ENCODE results near the gene PRKAB1. TPM values are rescaled to one million over a fixed set of nuclear protein-coding genes. Genes with fewer than 3 reads are reported as not detected.

The PRKAB1 gene
- total RNA-seq, 1 experiment from 2014 or later, result 42.2 TPM

DNA sequence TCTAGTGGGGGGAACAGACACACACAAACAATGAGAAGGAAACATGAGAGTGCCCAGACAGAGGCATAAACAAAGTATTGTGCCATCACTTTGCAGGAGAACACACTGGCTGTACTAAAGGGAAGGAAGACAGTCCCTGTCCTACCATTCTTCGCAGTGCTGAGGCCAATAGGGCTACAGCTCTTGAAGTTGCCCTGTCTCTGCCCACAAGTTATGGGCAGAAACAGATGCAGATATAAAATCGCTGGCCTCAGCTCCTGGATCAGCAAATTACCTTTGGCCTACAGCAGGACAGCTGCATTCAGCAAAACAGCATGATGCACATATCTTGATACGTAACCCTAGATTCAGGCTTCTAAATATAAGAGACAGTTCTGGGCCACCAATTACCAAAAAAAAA is 23.0 kb upstream of the PRKAB1 start:
- no CpG with 5 or more reads among the region's 3 CpGs for WGBS (ENCODE audit: extremely low coverage, insufficient read length, low lambda C conversion rate)
- no peaks in the 10 kb centered on the region for H4K20me1 ChIP-seq (ENCODE audit: control insufficient read depth, insufficient read depth, insufficient read length)

More for the DNA sequence above, 23.0 kb upstream of the PRKAB1 start:
- no peaks in the 10 kb centered on the region for H3K9me3 ChIP-seq (ENCODE audit: control insufficient read depth, low read depth, low read length)
- H2BK20ac ChIP-seq (ENCODE audit: low read depth, low read length, poor library complexity, severe bottlenecking), result no peak overlapping the region
- Mint-ChIP-seq H3K27ac (no peak overlapping the region), H3K4me3 (no peak overlapping the region), H3K9me3 (peaks cover 0 to 2% of the 10 kb centered on the region in 2 experiments; a peak in 1 of 5 replicates), H3K4me1 (no peaks in the 10 kb centered on the region), H3K27me3 (ENCODE audit: low read depth) (peaks cover 19% of the 10 kb centered on the region), H3K36me3 (ENCODE audit: insufficient read depth in 1 of 3, low read depth in 3 of 3) (no peaks in the 10 kb centered on the region; a peak in 1 of 7 replicates)
- no peaks in the 10 kb centered on the region for H3K4me1 ChIP-seq (ENCODE audit: insufficient read depth, low read length)
- no peaks in the 10 kb centered on the region for H3K79me2 ChIP-seq (ENCODE audit: insufficient read depth, low read length)
- no peaks in the 10 kb centered on the region for H3K23me2 ChIP-seq (ENCODE audit: insufficient read length, low read depth, low read length, poor library complexity, severe bottlenecking)
- no peak overlapping the region for H2AFZ ChIP-seq (ENCODE audit: low read length)
- H4K8ac ChIP-seq (replicated peaks; ENCODE audit: insufficient read length, low read depth, low read length), result no peak overlapping the region
- no peaks in the 10 kb centered on the region for H3K79me1 ChIP-seq (ENCODE audit: insufficient read depth, low read depth, low read length, poor library complexity, severe bottlenecking)
- no peak overlapping the region for H3K27ac ChIP-seq (ENCODE audit: insufficient read length, low read depth, low read length)
- no peak for DNase-seq
- no peaks in the 10 kb centered on the region for H3K27me3 ChIP-seq (ENCODE audit: insufficient read depth, low read length)
- no peak overlapping the region for H3T11ph ChIP-seq (ENCODE audit: low read length)
- no peak overlapping the region for H3K23ac ChIP-seq (ENCODE audit: insufficient read length, low read depth, low read length)
- no peak overlapping the region for H3K56ac ChIP-seq (ENCODE audit: insufficient read length, low read depth, low read length)
- TF ChIP-seq, protein P1, sequence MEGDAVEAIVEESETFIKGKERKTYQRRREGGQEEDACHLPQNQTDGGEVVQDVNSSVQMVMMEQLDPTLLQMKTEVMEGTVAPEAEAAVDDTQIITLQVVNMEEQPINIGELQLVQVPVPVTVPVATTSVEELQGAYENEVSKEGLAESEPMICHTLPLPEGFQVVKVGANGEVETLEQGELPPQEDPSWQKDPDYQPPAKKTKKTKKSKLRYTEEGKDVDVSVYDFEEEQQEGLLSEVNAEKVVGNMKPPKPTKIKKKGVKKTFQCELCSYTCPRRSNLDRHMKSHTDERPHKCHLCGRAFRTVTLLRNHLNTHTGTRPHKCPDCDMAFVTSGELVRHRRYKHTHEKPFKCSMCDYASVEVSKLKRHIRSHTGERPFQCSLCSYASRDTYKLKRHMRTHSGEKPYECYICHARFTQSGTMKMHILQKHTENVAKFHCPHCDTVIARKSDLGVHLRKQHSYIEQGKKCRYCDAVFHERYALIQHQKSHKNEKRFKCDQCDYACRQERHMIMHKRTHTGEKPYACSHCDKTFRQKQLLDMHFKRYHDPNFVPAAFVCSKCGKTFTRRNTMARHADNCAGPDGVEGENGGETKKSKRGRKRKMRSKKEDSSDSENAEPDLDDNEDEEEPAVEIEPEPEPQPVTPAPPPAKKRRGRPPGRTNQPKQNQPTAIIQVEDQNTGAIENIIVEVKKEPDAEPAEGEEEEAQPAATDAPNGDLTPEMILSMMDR (conservative IDR thresholded peaks at IDR 0.05), result no peak
- H3K4ac ChIP-seq (ENCODE audit: low read depth, low read length), result no peak overlapping the region
- no peak overlapping the region for H3K14ac ChIP-seq (ENCODE audit: insufficient read depth, low read length)
- H4K5ac ChIP-seq (ENCODE audit: insufficient read length, low read depth, low read length), result no peak overlapping the region
- no peak overlapping the region for H2BK15ac ChIP-seq (ENCODE audit: low read depth, low read length)
- no peak overlapping the region for H2BK12ac ChIP-seq (ENCODE audit: insufficient read length, low read depth, low read length)
- H3K9ac ChIP-seq (ENCODE audit: extremely low read depth, insufficient read length, low read length), result no peak overlapping the region
- H2BK5ac ChIP-seq (ENCODE audit: insufficient read length, low read length), result no peak overlapping the region
- no peak overlapping the region for H2AK5ac ChIP-seq (ENCODE audit: insufficient read length, low read length)
- H3K18ac ChIP-seq (ENCODE audit: insufficient read length, low read depth, low read length), result no peak overlapping the region
- H3K4me2 ChIP-seq (ENCODE audit: insufficient read depth, insufficient read length, low read length), result no peak overlapping the region
- no peak overlapping the region for H4K91ac ChIP-seq (ENCODE audit: insufficient read length, low read depth, low read length)
- no peak overlapping the region for H2BK120ac ChIP-seq (ENCODE audit: low read depth, low read length, poor library complexity, severe bottlenecking)

All from H9 (cell line).